GM19351 (cell line): Measurements from ENCODE around the gene DRAXIN.

ENCODE experiments used
- ATAC-seq: cut with Tn5 transposase; IDR thresholded peaks from one replicate; pipeline ENCODE4 v1.9.1; 2021; ENCODE audit warnings: mild to moderate bottlenecking, moderate library complexity; ENCODE audit not compliant: unreplicated experiment

Gene DRAXIN

DNA sequence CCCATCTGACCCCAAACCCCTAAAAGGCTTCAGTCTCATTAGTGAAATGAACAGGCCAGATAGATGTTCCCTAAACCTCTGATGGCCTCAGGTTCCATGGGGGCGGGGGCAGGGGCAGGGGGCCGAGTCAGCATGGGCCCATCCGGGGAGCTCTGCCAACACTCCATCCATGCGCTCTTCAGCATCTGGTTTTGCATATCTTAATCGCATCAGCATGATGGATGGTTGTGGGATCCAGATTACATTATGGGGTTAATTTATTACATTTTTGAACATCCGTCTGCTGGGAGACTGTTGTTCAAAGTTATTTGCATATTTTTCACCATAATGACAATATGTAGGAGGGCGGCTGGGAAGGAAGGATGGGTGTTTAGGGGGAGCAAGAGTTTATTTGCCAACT is 7.4 kb upstream of the DRAXIN start:
- ATAC-seq, result no peak

DNA sequence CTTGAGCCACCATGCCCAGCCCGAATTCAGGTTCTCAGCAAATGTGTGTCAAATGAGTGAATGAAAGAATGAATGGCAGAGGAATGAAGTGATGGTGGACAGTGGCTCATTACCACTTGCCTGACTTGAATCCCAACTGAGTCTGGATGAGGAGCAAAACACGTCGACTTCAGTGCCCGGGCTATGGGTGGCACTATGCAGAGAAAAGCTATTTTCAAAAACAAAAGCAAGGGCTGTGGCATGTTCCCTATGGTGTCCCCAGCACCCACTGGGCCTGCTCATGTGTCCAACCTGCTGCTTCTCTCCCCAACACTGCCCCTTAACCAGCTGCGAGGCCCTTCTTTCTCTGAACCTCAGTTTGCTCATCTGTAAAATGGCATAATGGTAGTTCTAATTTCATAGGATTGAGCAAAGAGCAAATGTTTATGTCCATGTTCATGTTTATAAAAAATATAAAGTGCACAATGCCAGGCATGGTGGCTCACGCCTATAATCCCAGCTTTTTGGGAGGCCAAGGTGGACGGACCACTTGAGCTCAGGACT is 6.2 kb upstream of the DRAXIN start:
- no peak for ATAC-seq

DNA sequence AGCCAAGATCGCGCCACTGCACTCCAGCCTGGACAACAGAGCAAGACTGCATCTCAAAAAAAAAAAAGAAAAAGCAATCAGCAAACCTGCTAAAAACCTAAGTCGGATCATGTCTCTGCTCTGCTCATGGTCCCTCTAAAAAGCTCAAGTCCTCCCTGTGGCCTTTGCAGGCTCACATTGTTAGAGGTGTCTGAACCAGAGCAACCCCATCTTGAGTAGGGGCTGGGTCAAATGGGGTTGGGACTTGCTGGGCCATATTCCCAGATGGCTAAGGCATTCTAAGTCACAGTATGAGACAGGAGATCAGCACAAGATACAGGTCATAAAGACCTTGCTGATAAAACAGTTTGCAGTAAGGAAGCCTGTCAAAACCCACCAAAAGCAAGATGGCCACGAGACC is 3.0 kb upstream of the DRAXIN start:
- ATAC-seq, result no peak

DNA sequence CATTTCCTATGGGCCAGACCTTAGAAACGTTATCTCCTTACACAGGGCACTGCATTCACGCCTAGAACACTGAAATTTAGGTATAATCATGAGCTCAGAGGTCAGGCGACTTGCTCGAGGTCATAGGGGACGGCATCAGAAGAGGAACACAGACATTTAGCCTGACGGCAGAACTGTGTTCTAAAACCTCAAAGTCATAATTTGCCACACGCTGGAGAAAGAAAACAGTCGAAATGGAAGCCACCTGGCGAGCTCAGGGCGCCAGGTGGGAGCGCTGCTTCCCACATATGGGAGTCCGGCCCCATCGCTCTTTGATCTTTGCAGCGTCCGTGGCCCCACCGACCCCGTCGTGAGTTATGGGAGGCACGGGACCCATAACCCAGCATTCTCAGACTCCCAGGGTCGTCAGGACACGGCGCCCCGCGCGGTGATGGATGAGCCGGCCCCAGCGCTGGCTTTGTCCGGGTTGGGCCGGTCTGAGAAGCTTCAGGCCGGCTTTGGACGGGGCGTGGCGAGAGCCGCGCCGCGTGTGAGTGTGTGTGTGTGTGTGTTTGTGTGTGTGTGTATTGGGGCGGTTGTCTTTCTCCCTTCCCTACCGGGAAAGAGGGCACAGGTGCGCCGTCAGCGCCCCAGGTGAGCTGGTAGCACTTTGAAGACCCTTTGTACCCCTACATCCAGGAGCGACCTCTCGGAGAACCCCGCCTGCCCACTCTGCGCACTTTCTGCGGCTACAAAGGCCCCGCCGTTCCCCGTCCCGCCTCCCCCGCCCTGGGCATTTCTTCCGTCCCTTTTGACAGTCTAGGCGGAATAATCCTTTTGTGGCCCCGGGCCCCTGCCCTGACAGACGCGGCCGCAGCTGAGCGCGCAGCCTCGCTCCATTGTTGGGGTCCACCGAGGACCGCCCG is 861 bp upstream of the DRAXIN start:
- no peak for ATAC-seq

DNA sequence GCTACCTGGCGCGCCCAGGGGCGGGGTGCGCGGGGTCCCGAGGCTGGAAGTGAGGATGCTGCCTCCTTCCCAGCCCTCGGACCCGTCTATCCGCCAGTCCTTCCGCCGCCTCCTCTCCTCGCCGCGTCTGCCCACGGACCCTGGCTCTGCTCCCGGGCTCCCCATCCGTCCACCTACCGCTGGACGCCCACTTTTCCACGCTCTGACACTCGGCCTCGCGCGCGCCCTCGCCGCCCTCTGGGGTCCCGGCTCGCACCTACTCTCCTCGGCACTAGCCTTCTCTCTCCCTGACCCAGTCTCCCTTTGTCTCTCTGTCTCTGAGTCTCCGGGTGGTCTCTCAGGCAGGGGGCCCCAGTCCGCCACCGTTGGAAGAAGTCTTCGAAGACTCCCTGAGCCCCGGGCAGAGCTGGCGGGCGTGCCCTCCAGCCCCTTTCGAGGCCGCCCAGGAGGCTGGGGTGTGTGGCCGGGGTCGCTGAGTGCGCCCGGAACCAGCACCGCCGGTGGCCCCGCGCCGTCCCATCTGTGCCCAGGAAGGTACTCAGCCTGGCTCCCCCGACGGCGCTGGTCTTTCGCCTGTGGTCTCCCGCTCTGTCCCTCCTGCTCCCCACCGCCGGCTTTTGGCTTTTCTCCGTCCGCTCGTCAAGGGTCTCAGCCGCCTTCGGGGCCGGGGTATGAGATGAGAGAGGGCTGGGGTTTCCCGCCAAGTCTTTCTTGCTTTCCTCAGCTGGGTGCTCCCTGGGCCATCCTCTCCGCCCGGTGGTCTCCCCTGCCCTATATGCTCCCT is 610 bp downstream of the DRAXIN start:
- no peak for ATAC-seq

DNA sequence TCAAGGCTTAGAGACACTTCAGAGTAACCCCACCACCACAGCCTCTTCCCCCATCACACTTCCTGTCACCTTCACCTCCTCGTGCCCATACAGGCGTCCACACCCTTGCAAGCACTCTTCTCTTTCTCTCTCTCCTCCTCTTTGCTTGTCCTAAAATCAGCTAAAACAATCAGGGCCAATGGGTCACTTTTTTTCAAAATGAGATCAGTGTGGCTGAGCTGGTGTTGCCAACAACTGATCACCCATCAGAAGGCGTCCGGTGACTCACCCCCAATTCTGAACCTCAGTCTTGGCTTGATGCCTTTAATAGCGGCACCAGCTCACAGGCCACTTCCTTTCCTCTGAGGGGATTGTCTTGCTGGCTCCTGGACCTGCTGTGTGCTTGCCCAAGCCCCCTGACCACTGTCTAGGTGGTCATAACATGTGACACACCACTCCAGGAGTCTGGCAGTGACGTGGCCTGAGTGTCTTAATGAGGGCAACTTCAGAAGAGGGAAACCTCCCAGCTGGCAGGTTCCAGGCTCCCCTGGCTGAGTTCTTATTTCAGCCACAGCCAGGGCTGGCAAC is 1.6 kb downstream of the DRAXIN start:
- ATAC-seq, result no peak

DNA sequence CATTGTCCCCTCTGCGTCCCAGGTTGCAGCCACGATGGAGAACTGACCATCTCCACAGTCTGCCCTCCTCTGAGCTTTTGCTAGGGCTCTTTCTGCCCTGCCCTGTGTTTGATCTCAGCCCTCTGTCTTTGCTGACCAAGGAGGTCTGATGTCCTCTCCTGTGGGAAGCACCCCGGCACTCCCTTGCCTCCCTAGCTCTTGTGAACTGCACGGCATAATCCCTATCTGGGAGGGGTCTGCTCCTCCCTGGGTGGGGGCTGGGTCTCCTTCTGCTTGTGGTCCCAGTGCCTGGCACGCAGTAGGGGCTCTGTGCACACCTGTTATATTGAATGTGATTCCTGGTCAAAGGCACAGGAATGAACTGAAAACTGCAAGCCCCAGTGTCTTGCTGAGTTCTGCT is 2.4 kb downstream of the DRAXIN start:
- no peak for ATAC-seq

DNA sequence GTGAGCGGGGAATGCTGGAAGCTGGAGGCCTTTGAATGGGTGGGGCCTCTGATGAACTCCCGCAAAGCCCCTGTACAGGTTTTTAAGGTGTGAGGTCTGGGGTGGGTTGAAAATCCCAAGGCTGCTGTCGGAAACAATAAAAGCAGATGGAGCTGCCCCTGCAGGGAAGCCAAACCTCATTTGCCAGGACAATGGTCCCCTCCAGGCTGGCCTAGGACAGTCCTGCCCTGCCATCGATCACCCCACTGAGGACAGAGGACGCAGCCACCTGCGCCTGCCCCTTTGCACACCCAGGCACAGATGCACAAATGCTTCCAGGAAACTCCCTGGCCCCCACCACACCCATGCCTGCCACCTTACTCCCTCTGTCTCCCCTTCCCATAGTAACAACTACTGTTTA is 4.4 kb downstream of the DRAXIN start:
- no peak for ATAC-seq

DNA sequence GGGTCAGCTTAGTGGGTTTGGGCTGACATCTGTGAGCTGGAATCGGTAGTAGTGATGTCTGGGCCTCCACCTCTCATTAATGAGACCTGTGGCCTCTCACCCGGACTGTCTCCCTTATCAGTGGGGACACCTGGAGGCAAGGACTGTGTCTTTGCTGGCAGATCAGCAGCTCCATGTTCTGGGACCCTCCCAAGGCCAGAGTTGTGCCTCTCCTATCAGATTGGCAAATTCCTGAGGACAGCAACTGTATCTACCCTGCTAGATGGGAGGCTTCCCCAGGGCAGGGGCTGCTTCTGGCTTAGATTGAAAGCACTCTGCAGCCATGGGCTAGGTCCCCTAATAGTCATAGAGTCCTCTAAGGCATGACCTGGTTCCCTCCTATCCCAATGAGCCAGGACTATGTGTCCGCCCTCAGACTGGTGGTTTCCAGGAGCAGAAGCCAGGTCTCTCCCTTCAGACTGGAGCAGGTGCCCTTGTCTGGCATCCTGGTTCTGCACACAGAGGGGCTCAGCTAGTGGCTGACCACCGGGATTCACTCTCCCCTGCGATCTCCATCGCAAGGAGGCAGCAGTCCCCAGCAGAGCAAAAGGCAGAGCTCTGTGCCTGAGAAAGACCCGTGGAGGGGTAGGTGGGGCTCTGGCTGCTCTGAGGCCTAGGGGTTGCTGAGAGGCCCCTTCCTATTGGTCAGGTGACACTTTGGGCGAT is 5.8 kb downstream of the DRAXIN start:
- ATAC-seq, result no peak

DNA sequence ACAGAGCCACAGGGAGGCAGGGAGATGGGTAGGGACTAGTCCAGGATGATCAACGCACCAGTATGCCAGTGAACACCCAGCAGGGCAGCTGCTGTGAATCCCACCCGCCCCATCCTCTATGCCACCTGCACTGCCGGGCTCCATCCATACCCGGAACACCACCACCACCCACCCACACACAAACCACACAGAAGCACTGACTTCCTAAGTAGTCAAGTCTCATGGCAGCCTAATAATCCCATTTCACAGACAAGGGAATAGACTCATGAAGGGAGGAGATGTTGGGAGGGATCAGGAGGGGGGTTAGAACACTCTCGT is 6.3 kb downstream of the DRAXIN start:
- ATAC-seq, result no peak

DNA sequence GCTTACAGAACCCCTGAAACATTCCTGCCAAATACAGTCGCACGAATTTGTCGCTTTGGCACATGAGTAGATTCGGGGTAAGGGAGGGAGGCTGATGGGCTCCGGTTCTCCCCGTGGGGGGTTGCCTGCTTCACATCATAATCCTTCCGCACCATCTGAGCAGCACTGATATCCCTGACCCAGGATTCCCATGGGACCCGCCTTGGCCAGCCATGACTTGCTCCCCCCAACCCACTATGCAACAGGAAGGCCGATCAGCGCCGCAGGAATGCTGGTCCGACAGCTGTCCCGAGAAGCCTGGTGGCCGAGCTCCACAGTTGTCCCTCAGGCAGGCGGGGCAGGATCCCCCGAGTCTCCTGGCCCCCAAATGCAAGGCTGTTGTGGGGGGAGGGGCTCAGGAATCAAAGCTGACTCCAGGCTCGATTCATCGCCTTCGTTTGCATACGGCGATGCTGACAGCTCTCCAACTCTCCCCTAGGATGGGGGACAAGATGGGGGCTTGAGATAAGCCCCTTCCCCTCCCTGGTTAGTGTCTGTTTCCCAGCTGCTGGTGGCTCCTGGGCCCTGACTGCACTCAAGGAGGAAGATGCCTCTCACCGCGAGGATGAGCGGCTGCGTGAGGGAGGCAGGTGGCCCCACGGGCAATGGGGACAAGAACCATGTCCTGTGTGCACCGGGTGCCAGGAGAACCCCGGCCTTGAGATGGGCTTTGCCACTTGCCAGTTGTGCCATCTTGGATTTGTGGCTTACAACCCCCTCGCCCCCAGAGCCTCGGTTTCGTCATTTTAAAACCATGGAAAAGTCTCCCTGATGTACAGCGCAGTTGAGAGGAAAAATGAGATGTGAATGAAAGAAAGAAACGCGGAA is 9.3 kb downstream of the DRAXIN start:
- ATAC-seq, result no peak

DNA sequence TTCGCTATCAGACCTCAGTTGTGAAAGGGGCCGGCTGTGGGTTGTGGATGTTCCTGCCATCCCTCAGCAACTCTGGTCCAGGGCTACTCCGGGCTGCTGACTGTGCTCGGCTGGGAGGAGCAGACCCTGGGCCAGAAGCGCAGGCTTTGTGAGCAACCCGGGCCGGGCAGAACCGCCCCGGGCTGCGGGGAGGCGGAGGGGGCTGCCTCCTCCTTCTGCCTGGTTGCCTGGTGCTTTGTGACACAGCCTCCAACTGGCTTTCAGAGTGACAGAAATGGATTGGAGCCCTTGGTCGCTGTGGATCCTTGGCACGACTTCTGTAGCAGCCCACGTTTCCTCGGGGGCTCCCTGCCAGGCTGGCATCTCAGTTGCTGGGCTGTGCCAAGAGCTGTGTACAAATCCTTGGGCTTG is 10.0 kb downstream of the DRAXIN start:
- no peak for ATAC-seq

DNA sequence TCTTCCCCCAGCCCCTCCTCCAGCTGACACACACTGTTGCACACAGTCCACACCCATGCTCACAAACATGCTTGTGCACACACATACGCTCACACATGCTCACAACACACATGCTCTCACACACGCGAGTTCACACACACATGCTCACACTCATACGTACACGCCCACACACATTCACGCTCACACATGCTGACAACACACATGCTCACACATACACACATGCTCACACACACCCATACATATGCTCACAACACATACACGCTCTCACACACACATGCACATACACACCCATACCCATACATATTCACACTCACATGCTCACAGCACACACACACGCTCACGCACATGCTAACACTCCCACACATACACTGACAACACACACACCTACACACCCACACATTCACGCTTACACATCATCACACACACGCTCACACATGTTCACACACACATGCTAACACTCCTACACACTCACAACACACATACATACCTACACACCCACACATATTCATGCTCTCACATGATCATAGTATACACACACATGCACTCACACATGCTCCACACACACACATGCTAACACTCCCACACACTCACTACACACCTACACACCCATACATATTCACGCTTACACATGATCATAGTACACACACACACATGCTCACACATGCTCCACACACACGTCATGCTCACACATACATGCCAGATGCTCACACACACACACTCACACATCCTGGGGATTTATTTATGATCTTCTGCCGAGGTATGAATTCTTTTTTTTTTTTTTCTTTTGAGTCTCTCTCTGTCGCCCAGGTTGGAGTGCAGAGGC is 10.7 kb downstream of the DRAXIN start:
- no peak for ATAC-seq

DNA sequence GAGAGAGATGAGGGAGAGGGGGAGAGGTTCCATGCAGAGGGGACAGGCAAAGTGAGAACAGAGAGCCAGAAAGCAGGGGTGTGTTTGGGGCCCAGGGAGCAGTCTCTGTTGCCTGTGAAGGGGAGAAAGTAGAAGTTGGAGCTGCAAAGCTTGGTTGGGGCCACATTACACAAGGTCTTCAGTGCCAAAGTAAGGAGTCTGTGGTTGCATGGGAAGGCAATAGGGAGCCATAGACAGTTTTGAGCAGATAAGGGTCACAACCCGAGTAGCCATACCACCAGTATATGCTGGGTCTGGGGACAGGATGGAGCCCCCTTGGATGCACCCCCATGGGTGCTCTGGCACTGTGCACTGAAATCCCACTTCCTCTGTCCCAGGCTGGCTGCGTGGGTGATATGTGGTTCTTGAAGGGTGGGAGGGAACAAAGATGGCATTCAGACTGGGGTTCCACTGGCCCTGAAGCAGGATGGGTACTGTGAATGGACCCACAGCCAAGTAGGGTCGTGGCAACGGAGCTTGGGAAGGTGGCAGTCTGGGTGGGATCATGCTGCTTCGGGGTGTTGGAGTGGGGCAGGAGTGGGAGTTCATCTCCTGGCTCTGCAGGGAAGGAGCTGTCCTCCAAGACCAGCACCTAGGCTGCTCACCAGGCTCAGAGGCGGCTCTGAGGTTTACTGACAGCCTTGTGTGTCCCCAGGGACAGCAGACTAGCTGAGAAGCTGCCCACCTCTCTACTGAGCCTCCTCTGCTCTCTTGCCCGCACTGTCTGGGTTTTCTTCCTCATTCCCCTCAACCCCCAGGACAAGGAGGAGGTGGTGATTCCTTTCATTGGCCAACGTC is 12.1 kb downstream of the DRAXIN start:
- no peak for ATAC-seq

DNA sequence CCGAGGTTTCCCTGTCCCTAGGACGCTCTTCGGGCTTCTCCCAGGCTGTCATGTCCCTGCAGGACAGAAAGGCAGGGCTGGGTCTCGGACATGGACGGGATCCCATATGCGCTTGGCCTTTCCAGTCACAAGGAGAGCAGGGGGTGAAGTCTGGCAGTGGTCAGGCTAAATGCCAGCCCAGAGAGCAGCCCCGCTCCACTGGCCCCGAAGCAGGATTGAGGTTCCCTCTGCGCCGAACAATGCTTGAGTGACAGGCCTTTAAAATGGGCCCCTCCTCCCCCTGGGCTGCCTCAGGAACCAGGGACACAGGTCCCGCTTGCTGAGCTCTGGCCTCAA is 12.7 kb downstream of the DRAXIN start:
- ATAC-seq, result no peak

DNA sequence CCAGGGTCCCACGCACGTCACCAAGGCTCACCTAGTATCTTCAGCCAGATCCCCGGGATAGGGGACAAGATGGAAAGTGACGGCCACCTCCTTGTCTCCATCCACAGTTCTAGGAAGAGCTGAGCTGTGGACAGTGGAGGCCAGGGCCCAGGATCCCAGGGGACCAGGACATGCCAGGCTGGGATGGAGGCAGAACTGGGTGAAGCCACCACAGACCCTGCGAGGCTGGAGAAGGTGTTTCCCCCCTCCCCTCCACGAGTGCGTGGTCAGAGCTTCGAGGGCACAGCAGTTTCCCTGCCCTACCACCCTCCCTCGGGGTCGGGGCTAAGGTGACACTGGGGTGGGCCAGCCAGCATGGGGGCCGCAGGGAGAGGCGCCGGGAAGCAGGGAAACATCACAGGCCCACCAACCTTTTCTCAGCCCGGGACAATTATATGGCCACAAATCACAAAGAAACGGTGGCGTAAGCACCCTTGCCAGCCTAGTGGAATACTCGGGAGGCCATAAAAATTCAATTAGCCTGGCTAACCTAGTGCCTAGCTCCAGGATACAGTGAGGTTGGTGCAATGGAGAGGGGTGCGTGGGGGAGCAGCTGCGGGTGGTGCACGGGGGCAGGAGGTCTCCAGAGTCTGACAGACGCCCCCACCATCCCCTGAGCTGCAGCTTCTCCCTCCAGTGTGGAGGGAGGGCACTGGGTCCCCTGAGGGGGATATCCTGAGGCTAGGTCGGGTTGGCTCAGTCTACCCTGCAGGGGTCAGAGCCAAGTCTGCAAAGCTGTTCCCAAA is 13.4 kb downstream of the DRAXIN start:
- no peak for ATAC-seq

DNA sequence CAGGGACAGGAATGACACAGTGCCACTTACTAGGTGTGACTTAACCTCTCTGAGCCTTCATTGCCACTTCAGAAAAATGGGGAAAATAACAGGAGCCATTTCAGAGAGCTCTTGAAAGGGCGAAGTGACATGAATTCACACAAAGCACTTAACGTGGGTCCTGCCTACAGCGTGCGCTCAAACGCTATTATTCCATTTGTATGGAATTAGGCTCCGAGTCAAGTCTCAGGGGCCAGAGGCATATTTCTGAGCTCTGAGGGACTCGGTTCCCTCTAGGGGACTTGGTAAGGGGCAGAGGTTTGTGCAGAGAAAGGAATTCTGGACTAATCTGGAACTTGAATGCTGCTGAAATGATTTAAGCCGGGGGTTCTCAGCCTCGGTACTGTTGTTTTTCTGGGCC is 14.1 kb downstream of the DRAXIN start:
- ATAC-seq, result no peak

DNA sequence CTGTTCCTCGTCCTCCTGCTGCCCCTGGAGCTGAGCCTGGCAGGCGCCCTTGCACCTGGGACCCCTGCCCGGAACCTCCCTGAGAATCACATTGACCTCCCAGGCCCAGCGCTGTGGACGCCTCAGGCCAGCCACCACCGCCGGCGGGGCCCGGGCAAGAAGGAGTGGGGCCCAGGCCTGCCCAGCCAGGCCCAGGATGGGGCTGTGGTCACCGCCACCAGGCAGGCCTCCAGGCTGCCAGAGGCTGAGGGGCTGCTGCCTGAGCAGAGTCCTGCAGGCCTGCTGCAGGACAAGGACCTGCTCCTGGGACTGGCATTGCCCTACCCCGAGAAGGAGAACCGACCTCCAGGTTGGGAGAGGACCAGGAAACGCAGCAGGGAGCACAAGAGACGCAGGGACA is 14.8 kb downstream of the DRAXIN start:
- no peak for ATAC-seq
